Thyroid gland (tissue), 4 donors: ENCODE data around the gene PRRG1. TPM values are rescaled to one million over a fixed set of nuclear protein-coding genes. Genes with fewer than 3 reads are reported as not detected.

ENCODE experiments used
- DNase-seq, 2 donors: peaks; one replicate each; pipeline ENCODE4 v3.0.0-alpha.2; 2019
- H3K27ac ChIP-seq, 3 donors: fragments of 200-600 bp; sonication (generic); 1 replicate in 2 of 3; 2 replicates in 1 of 3; pipeline ENCODE4 v1.5.1; 2016 to 2019; ENCODE audit warnings: mild to moderate bottlenecking in 1 of 3, moderate library complexity in 1 of 3
- H3K27me3 ChIP-seq: fragments of 200-600 bp; sonication (generic); one replicate; pipeline ENCODE4 v1.5.1; 2019
- H3K36me3 ChIP-seq, 2 donors: fragments of 200-600 bp; sonication (generic); one replicate each; pipeline ENCODE4 v1.5.1; 2016 to 2019
- H3K4me1 ChIP-seq, 2 donors: fragments of 200-600 bp; sonication (generic); one replicate each; pipeline ENCODE4 v1.5.1; 2017 to 2019
- H3K4me3 ChIP-seq, 3 donors: fragments of 200-600 bp; sonication (generic); replicated peaks in 1 of 3; 1 replicate in 2 of 3; 2 replicates in 1 of 3; pipeline ENCODE4 v1.5.1; 2016; ENCODE audit warnings: mild to moderate bottlenecking in 1 of 3
- H3K9me3 ChIP-seq: fragments of 200-600 bp; sonication (generic); one replicate; pipeline ENCODE4 v1.5.1; 2017
- POLR2A ChIP-seq, 2 donors: fragments of 450-650 bp; IDR thresholded peaks; one replicate each; pipeline ENCODE4 v1.6.1; 2017; ENCODE audit warnings: antibody characterized with exemption in 2 of 2, mild to moderate bottlenecking in 2 of 2, moderate library complexity in 1 of 2
- WGBS, 2 donors: methylation state at CpG; one replicate each; pipeline ENCODE4 v1.1.5; 2017; 5-methylcytosine and 5-hydroxymethylcytosine counted together
- intact Hi-C: fragments of 100-400 bp; cut with DNase I; formaldehyde crosslinking; loops from one replicate; pipeline ENCODE4 v1.15.1; 2023
- total RNA-seq, 4 donors: library from RNA; depleted of rRNA; stranded (reverse); fragments of >200 nt; gene quantifications; one replicate each; pipeline ENCODE4 v1.2.3, GENCODE V29; 2016
- TF ChIP-seq, protein P1 (sequence below), 6 experiments: fragments of 200-600 bp in 3 of 6; fragments of 450-650 bp in 3 of 6; sonication (generic) in 3 of 6; IDR thresholded peaks; one replicate each; pipeline ENCODE4 v1.5.1; 2016 to 2019; ENCODE audit warnings: antibody characterized with exemption in 6 of 6, mild to moderate bottlenecking in 2 of 6, inconsistent platforms in 1 of 6, moderate library complexity in 1 of 6

PRRG1 gene
- total RNA-seq, 4 donors from 2014 or later: 23.7 to 28.5 (median 24.0) TPM

DNA sequence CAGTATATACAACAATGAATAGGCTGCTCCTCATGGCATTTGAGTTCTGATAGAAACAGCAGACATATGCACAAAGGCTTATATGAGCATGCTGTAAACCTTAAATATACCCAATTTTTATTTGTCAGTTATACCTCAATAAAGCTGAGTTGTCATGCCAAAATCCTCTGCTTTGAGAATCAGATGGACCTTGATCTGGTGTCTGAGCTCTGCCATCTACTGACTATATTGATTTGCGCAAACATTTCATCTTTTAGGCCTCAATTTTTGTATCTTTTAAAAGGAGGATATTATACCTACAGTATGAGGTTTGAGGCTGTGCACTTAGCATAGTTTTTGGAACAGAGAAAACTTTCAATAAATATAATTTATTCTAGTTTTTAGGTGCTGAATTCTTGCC is 85.2 kb downstream of the PRRG1 start:
- DNase-seq: no peak
- no peaks in the 10 kb centered on the region for H3K36me3 ChIP-seq
- intact Hi-C loops: no loop called here
- no peaks in the 10 kb centered on the region for H3K4me1 ChIP-seq
- H3K4me3 ChIP-seq: no peak overlapping the region
- H3K9me3 ChIP-seq: no peaks in the 10 kb centered on the region
- TF ChIP-seq, protein P1, sequence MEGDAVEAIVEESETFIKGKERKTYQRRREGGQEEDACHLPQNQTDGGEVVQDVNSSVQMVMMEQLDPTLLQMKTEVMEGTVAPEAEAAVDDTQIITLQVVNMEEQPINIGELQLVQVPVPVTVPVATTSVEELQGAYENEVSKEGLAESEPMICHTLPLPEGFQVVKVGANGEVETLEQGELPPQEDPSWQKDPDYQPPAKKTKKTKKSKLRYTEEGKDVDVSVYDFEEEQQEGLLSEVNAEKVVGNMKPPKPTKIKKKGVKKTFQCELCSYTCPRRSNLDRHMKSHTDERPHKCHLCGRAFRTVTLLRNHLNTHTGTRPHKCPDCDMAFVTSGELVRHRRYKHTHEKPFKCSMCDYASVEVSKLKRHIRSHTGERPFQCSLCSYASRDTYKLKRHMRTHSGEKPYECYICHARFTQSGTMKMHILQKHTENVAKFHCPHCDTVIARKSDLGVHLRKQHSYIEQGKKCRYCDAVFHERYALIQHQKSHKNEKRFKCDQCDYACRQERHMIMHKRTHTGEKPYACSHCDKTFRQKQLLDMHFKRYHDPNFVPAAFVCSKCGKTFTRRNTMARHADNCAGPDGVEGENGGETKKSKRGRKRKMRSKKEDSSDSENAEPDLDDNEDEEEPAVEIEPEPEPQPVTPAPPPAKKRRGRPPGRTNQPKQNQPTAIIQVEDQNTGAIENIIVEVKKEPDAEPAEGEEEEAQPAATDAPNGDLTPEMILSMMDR (IDR thresholded peaks at IDR 0.05): no peak
- TF ChIP-seq POLR2A (IDR thresholded peaks at IDR 0.05): no peak
- H3K27me3 ChIP-seq: no peaks in the 10 kb centered on the region
- 93 to 100% methylated on average over 1 of the region's 1 CpG for WGBS, 2 donors
- no peak overlapping the region for H3K27ac ChIP-seq

DNA sequence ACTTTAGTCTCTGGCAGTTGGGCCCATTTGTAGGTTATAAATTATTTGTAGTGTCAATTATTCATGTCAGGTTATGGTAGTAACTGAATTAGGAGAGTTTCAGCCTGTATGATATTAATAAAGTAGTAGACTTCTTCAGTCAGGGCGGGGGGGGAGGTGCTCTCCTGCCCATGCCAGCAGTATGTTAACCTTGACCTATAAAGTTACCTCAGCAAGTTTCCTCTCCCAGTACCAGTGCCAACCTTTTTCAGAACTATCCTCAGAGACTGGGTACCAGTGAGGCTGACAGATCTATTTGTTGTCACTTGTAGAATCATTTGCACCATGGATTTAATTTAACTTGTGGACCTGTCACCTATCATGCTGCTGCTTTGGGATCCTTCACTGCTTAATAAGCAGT is 88.0 kb downstream of the PRRG1 start:
- DNase-seq: no peak
- Histone ChIP-seq H3K27ac (no peak overlapping the region), H3K27me3 (no peaks in the 10 kb centered on the region), H3K4me3 (no peak overlapping the region), H3K9me3 (no peaks in the 10 kb centered on the region), H3K4me1 (no peaks in the 10 kb centered on the region), H3K36me3 (no peaks in the 10 kb centered on the region)
- TF ChIP-seq POLR2A (IDR thresholded peaks at IDR 0.05): no peak
- TF ChIP-seq, protein P1 (IDR thresholded peaks at IDR 0.05): no peak
- 90 to 100% methylated on average over 1 of the region's 1 CpG for WGBS, 2 donors
- intact Hi-C loops: no loop called here

DNA sequence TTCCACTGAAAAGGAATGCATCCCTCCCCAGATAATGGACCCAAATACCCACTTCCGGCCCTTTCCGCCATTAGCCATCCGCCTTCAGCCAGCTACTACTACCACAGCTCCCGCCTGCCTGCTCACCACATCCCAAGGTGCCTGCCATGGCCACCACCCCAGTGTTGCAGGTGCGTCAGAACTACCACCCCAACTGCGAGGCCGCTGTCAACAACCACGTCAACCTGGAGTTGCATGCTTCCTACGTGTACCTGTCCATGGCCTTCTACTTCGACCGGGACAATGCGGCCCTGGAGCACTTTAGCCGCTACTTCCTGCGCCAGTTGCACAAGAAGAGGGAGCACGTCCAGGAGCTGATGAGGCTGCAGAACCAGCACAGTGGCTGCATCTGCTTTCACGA is 92.2 kb downstream of the PRRG1 start:
- Histone ChIP-seq H3K27ac (no peak overlapping the region), H3K27me3 (no peaks in the 10 kb centered on the region), H3K4me1 (no peaks in the 10 kb centered on the region), H3K36me3 (no peaks in the 10 kb centered on the region), H3K9me3 (no peaks in the 10 kb centered on the region), H3K4me3 (no peak overlapping the region)
- DNase-seq: no peak
- WGBS, 2 donors: 98 to 99% methylated on average over 8 to 15 of the region's 16 CpGs
- no peak for TF ChIP-seq POLR2A (IDR thresholded peaks at IDR 0.05)
- TF ChIP-seq, protein P1 (IDR thresholded peaks at IDR 0.05): no peak
- intact Hi-C loops: no loop called here

DNA sequence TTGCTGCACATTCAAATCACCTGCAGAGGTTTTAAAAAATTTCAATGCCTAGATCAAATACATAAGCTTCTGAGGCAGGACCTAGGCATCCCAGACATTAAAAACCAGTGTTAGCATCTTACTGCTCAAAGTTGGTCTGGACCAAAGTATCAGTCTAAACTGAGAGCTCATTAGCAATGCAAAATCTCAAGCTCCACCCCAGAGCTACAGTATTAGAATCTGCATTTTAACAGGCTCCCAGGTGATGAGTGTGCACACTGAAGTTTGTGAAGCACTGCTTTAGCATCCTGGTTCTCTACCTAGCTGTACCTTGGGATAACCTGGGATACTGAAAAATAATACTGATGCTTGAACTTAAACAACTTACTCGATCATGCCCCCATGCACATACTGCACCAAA is 96.0 kb downstream of the PRRG1 start:
- Histone ChIP-seq H3K4me3 (no peak overlapping the region), H3K9me3 (no peaks in the 10 kb centered on the region), H3K36me3 (no peaks in the 10 kb centered on the region), H3K4me1 (no peaks in the 10 kb centered on the region), H3K27ac (no peak overlapping the region), H3K27me3 (no peaks in the 10 kb centered on the region)
- intact Hi-C loops: no loop called here
- WGBS, 2 donors: 95 to 100% methylated on average over 1 of the region's 1 CpG
- no peak for DNase-seq
- TF ChIP-seq, protein P1 (IDR thresholded peaks at IDR 0.05): no peak
- no peak for TF ChIP-seq POLR2A (IDR thresholded peaks at IDR 0.05)

DNA sequence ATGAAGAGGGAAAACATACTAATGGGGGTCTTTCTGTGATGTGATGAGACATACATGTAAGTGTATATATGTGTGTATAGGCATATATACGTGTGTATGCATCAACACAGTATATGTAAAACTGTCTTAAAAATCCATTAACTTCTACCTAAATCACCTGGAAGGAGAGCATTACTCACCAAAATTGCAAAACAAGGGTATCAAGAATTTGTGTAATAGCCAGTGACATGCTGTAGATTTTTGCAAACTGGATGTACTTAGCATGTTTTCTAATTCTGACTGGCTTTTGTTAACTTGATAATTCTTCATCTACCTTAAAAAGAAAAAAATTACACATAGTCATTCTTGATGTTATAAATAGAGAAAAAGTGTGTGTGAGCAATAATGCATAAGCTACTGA is 104.7 kb downstream of the PRRG1 start:
- H3K4me3 ChIP-seq: no peak overlapping the region
- no peaks in the 10 kb centered on the region for H3K36me3 ChIP-seq
- H3K27ac ChIP-seq: no peak overlapping the region
- WGBS, 2 donors: 88 to 100% methylated on average over 1 of the region's 1 CpG
- no peak for DNase-seq
- intact Hi-C loops: no loop called here
- H3K9me3 ChIP-seq: no peaks in the 10 kb centered on the region
- TF ChIP-seq, protein P1 (IDR thresholded peaks at IDR 0.05): no peak
- no peak for TF ChIP-seq POLR2A (IDR thresholded peaks at IDR 0.05)
- H3K27me3 ChIP-seq: no peaks in the 10 kb centered on the region
- H3K4me1 ChIP-seq: no peaks in the 10 kb centered on the region
